Fibroblast of skin of back (primary cell): Measurements from ENCODE around the gene ITFG1.
A peak's percentile ranks its signal among the peaks of the same experiment; 100 is the strongest.
"Not testable (repeated sequence)": the region's sequence is repeated elsewhere in the genome, so short reads cannot be mapped to it uniquely, and the experiment has no call there.

ENCODE experiments used
- DNase-seq: peaks from one replicate; pipeline ENCODE4 v3.0.0-alpha.2; 2013

The ITFG1 gene

DNA sequence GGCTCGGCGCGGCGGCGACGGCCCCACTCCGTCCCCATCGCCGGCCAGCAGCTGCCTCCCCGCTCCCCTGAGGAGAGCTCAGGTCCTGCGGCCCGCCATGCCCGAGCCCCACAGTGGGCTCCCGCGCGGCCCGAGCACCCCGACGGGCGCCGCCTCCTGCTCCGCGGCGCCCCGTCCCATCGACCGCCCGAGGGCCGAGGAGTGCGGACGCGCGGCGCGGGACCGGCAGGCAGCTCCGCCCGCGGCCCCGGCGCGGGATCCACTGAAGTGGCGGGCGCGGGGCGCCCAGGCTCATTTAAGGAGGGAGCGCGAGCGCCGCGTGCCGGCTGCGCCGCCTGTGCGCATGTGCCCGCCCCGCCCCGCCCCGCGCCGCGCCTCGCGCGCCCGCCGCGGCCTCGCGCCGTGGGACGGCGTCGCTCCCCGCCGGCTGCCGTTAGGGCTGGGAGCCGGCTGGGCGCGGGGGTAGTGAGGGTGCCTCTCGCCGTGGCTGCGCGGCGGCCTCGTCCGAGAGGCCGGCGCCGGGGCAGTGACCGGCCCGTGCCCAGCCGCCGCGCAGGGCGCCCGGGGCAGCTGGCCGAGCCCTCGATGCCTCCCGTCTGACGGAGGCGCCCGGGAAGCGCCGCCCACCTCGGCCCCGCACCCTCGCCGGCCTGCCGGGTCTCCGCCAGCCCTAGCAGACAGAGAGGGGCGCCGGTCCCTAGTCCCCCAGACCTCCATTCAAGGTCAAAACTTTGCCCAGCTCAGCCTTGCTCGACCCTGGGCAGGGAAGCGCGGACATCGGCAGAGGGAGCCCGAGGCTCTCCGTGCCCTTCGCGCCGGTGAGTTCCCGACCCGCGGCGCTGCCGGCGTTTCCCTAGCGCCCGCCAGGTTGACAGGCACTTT, 316.9 kb downstream of the ITFG1 start, which contains the start of gene NETO2:
Gene NETO2 (minus strand): TSS at position 269 of the 882 bp plus-strand sequence. CDS start 333 bp downstream, outside the sequence.
- DNase-seq: peak; percentile 62

DNA sequence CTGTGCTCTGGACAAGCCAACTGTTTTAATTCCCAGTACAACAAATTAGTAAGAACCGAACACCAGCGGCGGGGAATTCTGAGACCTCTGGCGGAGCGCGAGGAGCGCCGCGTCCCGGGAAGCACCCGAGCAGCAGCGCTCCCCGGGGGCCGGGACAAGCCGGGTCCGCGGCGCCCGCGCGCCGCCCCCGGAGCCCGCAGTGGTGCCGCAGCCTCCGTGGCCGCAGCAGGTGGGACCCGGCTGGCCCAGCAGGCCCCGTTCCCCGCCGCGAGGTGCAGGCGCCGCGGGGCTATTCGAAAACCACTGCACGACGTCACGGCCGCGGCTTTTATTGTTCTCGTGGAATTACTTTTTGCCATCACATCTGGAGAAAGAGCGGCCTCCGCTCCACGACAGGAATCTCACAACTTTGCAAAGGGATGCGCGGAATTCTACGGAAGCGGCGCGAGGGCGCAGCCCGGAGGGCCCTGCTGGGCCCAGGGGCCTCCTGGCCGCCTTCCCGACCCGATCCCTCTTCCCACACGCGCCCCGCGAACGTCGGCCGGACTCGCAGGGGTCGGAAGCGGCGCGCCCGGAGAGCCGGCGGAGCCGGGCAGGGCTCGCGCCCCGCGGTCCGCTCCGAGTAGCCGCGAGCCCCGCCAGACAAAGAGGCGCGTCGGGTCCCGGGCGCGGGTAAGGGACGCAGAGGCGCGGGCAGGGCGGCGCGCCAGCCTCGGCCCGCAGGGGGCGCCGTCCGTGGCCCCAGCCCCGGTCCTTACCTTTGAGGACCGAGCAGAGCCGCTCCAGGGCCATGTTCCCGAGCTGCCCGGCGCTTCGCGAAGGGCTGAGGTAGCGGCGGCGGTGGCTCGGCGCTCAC, 317.8 kb downstream of the ITFG1 start:
- DNase-seq: peak; percentile 78

DNA sequence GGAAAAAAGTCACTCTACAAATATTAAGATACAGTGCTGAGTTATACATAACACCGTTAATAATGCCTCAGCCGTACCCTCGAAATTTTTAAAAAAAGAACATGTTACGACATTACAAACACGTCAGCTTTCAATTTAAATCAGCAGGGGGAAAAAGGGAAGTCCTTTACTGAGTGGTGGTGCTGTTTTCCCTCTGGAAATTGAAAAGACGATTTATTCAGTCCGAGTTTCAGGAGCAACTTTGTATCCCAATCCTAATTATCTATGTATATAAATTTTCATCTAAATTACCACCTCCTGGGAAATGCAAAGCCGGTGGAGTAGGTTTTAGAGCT, 318.4 kb downstream of the ITFG1 start:
- DNase-seq: peak; percentile 22

DNA sequence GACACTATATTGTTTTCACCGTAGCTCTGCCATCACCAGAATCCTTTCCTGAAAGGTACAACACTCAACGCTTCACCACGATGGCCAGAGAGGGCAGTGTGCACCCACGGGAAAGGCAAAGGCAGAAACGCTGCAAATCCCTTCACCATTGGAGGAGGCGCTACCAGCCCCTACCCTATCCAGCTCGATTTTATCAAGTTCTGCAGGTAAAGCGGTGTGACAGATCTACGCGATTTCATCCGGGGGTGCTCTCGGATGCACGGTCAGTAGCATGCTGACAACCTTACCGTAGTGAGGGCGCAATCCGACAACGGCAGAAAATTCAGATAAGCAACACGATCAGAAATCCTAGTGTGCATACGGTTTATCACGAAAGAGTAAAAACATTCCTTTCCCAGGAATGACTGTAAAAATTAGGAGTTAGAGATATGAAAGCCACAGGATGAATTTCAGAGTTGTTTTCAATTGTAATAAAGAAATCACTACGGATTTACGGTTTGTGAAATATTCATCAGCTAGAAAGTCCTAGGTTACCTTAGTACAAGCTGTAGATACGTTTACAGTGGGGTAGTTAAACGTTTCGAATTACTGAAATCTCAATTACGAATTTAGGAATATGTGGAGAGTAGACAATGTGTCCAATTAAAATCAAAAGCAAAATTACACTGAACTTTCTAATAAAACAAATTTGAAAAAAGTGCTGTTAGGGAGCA, 318.9 kb downstream of the ITFG1 start:
- peak; percentile 83 for DNase-seq

DNA sequence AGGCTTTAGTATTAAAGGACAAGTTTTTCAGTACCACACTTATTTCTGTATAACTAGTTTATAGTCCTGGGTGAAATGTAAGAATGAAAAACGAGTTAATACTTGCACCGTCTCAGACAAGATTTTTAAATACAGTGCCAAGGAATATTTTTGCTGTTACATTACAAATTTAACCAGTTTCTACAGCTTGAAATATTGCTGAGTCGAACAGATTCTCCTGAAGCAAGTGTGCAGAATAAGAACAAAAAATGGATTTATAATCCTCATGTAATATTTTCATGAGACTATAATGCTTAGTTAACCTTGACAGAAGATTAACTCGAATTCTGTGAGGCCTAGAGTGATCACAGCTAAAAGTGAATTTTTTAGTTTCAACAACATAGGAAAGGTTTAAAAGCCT, 320.2 kb downstream of the ITFG1 start:
- DNase-seq: no peak

DNA sequence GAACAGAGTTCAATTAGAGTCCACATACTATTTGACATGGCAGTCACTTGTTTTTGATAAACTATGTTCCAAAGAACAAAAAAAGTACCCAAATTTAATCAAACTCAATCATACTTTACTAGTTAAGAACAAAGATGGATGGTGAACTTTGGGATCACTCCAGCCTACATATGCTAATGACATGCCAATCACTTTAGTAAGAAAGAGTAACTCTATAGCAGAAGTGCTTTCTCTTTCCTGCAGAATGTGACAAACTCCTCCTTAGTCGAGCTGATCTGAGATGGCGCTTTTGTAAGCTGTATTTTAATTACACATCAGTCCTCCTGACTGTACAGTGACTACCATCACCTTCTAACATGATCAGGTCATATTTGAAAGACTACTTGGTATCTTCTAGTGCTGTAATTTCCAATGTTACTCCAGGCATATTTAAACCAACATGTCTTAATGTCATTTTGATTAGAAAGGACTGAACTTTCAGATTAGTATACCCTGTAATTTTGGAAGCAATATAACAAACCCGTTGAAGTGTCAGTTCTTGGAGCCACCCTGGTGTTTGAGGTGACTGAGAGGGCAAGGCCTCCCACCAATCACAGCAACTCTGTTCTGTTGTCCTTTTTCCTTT, 321.2 kb downstream of the ITFG1 start:
- DNase-seq: peak; percentile 15

DNA sequence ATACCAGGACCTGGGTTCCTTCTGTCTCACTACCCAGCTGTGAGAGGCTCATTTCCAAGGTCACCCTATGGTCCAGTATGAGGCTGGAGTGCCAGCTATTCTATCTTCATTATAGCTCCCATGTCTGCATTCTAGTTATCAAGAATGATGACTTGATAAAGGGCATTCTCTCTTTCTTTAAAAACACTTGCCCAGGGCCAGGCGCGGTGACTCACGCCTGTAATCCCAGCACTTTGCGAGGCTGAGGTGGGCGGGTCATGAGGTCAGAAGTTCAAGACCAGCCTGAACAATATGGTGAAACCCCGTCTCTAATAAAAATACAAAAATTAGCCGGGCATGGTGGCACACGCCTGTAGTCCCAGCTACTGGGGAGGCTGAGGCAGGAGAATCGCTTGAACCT, 322.9 kb downstream of the ITFG1 start:
- not testable (repeated sequence) for DNase-seq

DNA sequence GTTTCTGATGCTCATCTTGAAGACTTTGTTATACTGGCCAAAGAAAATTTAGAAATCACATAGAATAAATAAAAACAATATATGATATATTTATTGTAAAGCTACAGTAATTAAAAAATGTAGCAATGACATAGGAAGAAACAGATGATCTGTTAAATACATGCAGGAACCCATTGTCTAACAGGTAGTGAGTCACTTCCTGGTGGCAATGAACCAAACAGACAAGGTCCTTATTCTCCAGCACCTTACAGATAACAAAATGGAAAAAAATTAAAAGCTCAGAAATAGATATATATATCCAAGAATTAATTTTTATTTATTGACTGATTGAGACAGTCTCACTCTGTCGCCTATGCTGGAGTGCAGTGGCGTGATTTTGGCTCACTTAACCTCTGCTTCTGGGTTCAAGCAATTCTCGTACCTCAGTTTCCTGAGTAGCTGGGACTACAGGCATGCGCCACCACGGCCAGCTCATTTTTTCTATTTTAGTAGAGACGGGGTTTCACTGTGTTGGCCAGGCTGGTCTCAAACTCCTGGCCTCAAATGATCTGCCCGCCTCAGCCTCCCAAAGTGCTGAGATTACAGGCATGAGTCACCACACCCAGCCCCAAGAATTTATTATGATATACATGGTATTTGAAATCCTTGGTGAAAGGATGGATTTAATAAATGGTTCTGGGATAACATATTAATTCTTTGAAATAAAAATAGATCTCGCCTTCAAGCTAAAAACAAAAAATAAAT, 324.6 kb downstream of the ITFG1 start:
- peak; percentile 12 for DNase-seq

DNA sequence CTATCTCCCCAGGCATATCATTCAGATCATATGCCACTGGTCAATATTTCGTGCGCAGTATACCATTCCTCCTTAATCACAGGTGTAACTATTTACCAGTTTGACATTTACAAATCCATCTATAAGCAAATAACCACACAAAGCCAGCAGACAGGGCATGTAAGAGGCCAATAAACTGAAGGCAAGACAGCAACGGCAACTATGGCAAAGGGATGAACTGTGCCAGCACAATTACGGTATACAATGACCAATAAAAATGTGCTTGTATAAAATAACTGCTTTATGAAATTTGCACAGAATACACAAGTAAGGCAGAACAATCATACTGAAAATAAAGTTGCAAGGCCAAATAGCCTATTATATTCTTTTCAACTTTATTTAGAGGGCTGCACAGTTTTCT, 326.3 kb downstream of the ITFG1 start:
- no peak for DNase-seq

DNA sequence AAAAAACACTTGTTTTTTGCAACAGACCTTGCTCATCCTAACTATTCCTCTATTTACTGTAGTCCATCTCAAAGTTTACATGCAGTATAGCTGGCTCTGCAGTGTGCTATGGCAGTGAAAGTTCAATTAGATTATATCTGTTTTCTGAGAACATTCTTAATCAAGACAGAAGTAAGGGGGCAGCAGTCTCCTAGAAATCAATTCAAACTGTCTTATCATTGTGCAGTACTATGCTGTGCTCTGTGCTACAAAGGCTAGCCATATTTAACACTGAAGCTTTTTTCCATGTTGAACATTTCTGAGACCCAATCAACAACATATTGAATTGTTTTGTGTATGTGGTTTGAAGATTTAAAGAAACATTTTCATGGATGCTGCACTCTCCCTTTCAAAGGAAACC, 328.6 kb downstream of the ITFG1 start:
- DNase-seq: no peak

DNA sequence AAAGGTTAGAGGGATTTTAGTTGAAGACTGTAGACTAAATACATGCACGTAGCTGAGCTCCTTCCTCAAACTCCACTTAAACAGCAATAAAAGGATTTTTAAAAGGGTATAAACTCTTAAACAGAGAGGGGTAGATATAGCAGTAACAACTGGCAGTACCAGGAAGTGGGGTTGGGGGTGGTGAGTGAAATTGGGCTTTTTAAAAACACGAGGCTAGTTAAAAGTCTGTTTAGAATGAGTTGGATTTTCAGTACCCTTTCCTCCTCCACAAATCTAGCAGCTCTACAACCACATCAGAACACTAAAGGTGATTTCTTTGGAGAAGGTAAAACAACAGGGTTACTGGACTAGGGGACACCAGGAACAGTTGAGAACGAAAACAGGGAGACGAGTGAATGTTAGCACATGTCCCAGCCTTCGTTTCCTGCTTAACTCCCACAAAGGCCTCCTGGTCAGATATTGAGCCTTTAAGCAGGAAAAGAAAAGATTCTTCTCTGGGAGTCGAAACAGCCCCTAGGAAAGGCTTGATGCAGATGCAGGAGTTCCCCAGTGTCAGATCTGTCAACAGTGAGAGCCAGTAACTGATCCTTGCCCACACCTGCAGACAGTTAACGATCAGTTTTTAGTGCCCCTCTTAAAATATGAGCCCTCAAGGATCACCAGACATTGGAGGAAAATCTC, 331.0 kb downstream of the ITFG1 start:
- DNase-seq: no peak

DNA sequence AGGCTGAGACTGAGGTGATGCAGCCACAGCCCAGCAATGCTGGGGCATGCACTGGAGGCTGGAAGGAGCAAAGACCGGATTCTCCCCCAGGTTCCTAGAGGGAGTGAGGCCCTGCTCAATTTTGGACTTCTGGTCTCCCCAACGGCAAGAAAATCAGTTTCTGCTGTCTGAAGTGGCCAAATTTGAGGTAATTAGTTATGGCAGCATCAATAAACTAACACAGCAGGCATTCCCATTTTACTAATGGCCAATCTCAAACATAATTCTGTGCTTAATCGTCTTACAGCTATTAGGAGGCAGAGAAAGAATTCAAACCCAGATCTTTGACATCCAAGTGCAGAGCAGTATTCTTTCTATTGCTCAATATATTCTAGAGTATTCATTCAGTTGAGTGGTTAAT, 333.3 kb downstream of the ITFG1 start:
- no peak for DNase-seq

DNA sequence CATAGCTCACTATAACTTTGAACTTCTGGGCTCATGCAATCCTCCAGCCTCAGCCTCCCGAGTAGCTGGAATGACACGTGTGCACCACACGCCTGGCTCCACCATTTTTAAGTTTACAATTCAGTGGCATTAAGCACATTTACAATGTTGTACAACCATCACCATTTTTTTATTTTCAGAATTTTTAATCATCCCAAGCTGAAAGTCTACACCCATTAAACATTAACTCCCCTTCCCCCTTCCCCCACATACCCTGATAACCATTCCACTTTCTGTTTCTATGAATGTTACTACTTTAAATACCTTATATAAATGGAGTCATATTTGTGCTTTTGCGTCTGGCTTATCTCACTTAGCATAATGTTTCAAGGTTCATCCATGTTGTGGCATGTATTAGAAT, 335.1 kb downstream of the ITFG1 start:
- no peak for DNase-seq

DNA sequence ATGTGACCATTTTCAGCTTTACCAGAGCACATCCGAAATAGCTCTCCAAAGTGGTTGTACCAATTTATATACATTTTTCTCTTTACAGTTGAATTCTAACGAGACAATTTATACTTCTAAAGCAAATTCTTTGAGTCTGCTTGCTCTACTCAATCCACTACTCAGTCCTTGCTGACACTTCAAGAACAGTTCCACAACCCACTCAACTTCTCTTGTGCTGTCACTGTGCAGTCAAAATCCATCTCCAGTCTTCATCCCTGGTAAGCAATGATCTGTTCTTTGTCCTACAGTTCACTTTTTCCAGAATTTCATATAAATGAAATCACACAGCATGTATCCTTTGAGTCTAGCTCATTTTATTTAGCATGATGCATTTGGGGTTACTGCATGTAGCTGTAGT, 347.7 kb downstream of the ITFG1 start:
- DNase-seq: no peak

DNA sequence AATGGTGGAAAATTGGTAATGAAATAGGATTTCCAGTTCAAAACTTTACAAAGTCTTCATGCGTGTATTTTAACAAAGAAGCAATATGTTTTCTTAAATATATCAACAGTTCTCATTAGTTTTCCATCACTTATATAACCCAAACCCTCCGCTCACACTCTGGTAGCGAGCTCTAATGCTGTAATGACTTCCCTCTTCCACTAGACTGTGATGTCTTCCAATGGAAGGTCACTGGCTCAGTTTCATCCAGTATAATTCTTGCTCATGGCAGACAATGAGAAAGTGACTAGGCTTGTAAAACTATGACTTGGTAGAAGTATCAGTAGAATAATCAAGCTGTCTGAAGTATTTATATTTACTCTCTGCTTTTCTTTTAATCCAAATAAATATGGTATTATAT, 349.9 kb downstream of the ITFG1 start:
- no peak for DNase-seq

DNA sequence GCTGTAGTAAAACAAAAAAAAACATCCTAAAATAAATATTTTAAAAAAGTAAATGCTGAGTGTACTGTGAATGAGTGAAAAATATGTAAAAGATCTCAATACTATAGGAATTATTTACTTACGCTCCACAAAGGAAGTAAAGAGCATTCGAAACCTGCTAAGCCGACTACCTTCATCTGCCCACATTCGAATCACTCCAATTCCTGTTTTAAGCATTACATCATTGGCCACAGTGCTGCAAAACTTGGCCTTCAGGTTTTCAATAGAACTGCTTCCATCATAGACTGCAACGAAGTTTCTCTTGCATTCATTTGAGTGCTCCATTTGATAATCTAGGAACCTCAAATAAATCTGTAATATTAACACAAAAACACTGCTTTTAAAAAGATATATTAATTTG, 351.5 kb downstream of the ITFG1 start:
- DNase-seq: no peak
